ENCODE results near the gene SAFB2. TPM values are rescaled to one million over a fixed set of nuclear protein-coding genes. Genes with fewer than 3 reads are reported as not detected.

SAFB2 gene
- total and polyA plus RNA-seq, 2 donors from 2014 or later: 67.1 to 113 TPM

- H3K9me3 ChIP-seq (ENCODE audit: control insufficient read depth in 2 of 3, insufficient read depth in 1 of 3, low read length in 3 of 3): no peaks in the 10 kb centered on the region
- no peak overlapping the region for H3K9ac ChIP-seq (ENCODE audit: low read length in 3 of 3)
- FAIRE-seq (no peak), DNase-seq (peak; percentile 66 to 85 (median 73))
- intact Hi-C loops (cut with DNase I): loop anchor here (5.0 kb wide), 1 partner anchor 531 kb away; no protein-coding TSS in a partner anchor
- H3K27ac ChIP-seq (ENCODE audit: low read depth in 2 of 2, low read length in 2 of 2): no peak overlapping the region
- no peaks in the 10 kb centered on the region for H3K4me1 ChIP-seq (ENCODE audit: control insufficient read depth in 2 of 3, insufficient read depth in 2 of 3, low read depth in 1 of 3, low read length in 3 of 3)
- no peaks in the 10 kb centered on the region for H3K27me3 ChIP-seq (ENCODE audit: control insufficient read depth, insufficient read depth, low read length)
- no peaks in the 10 kb centered on the region for H3K36me3 ChIP-seq (ENCODE audit: control insufficient read depth in 2 of 3, insufficient read depth in 3 of 3, low read length in 3 of 3)
- no peak overlapping the region for H3K4me3 ChIP-seq (ENCODE audit: low read length in 3 of 3)
- TF ChIP-seq CTCF (IDR thresholded peaks at IDR 0.05; ENCODE audit: borderline replicate concordance, extremely low read depth, insufficient read depth): peak; percentile 93
Measured at GRCh38 chr19:5578097-5578846, 44.3 kb downstream of the SAFB2 start.

- H3K27me3 ChIP-seq (ENCODE audit: control insufficient read depth, insufficient read depth, low read length): no peaks in the 10 kb centered on the region
- no peak overlapping the region for H3K9ac ChIP-seq (ENCODE audit: low read length in 3 of 3)
- H3K4me1 ChIP-seq (ENCODE audit: control insufficient read depth in 2 of 3, insufficient read depth in 2 of 3, low read depth in 1 of 3, low read length in 3 of 3): no peaks in the 10 kb centered on the region
- H3K27ac ChIP-seq (ENCODE audit: low read depth in 2 of 2, low read length in 2 of 2): no peak overlapping the region
- DNase-seq: no peak
- intact Hi-C loops (cut with DNase I): loop anchor here (5.0 kb wide), 1 partner anchor 528 kb away; no protein-coding TSS in a partner anchor
- TF ChIP-seq CTCF (IDR thresholded peaks at IDR 0.05; ENCODE audit: borderline replicate concordance, extremely low read depth, insufficient read depth): no peak
- no peak for FAIRE-seq
- H3K36me3 ChIP-seq (ENCODE audit: control insufficient read depth in 2 of 3, insufficient read depth in 3 of 3, low read length in 3 of 3): no peaks in the 10 kb centered on the region
- H3K9me3 ChIP-seq (ENCODE audit: control insufficient read depth in 2 of 3, insufficient read depth in 1 of 3, low read length in 3 of 3): no peaks in the 10 kb centered on the region
- H3K4me3 ChIP-seq (ENCODE audit: low read length in 3 of 3): no peak overlapping the region
Measured at GRCh38 chr19:5575590-5575989, 47.0 kb downstream of the SAFB2 start.

- FAIRE-seq (no peak), DNase-seq (no peak)
- H3K9me3 ChIP-seq (ENCODE audit: control insufficient read depth in 2 of 3, insufficient read depth in 1 of 3, low read length in 3 of 3): no peaks in the 10 kb centered on the region
- H3K36me3 ChIP-seq (ENCODE audit: control insufficient read depth in 2 of 3, insufficient read depth in 3 of 3, low read length in 3 of 3): no peaks in the 10 kb centered on the region
- no peaks in the 10 kb centered on the region for H3K4me1 ChIP-seq (ENCODE audit: control insufficient read depth in 2 of 3, insufficient read depth in 2 of 3, low read depth in 1 of 3, low read length in 3 of 3)
- no peak overlapping the region for H3K4me3 ChIP-seq (ENCODE audit: low read length in 3 of 3)
- no peak overlapping the region for H3K27ac ChIP-seq (ENCODE audit: low read depth in 2 of 2, low read length in 2 of 2)
- TF ChIP-seq CTCF (IDR thresholded peaks at IDR 0.05; ENCODE audit: borderline replicate concordance, extremely low read depth, insufficient read depth): no peak
- no peak overlapping the region for H3K9ac ChIP-seq (ENCODE audit: low read length in 3 of 3)
- intact Hi-C loops (cut with DNase I): no loop called here
- peaks cover 3% of the 10 kb centered on the region for H3K27me3 ChIP-seq (ENCODE audit: control insufficient read depth, insufficient read depth, low read length)
Measured at GRCh38 chr19:5572556-5573286, 49.9 kb downstream of the SAFB2 start.

All from kidney (tissue), 14 donors.